Measurements from ENCODE around the gene GIPC1.

DNA sequence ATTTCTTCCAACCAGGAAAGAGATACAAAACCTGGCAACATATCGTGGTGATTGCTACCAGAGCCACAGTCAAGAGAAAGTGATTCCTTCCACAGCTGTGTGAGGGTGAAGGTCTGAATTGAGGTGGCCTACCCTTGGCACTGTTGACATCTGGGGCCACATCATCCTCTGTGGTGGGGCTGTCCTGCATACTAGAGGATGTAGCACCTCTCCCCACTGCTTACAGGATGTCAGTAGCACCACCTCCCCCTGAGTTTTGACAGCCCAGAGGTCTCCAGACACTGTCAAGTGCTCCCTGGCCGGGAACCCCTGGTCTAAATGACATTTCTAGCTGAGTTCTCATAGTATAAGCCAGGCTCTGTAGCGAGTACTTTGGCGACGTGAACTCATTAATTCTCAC, 36.2 kb downstream of the GIPC1 start:
- no peak for TF ChIP-seq CTCF (IDR thresholded peaks at IDR 0.05; ENCODE audit: low read length)
- TF ChIP-seq EZH2 (IDR thresholded peaks at IDR 0.05; ENCODE audit: borderline replicate concordance, low read length) = no peak

All from OCI-LY1 (cell line).